Keratinocyte (primary cell): ENCODE results near the gene JAZF1.

Source experiments
- CTCF ChIP-seq, 3 experiments: IDR thresholded peaks in 1 of 3; conservative IDR thresholded peaks in 1 of 3; optimal IDR thresholded peaks in 1 of 3; 2 replicates in 2 of 3; 3 replicates in 1 of 3; pipeline versions ENCODE3 to v1.5.1; 2011; ENCODE audit warnings: low read length in 3 of 3, mild to moderate bottlenecking in 3 of 3, moderate library complexity in 2 of 3, control low read depth in 1 of 3, inconsistent platforms in 1 of 3; ENCODE audit not compliant: insufficient read depth in 2 of 3; ENCODE audit errors: extremely low read depth in 1 of 3
- EZH2 ChIP-seq: IDR thresholded peaks from one replicate; pipeline ENCODE4 v1.6.1; 2012; ENCODE audit warnings: inconsistent platforms, mild to moderate bottlenecking, low read length, moderate library complexity

- TF ChIP-seq CTCF (optimal IDR thresholded peaks at IDR 0.05 in 1 of 3, IDR thresholded peaks at IDR 0.05 in 1 of 3, conservative IDR thresholded peaks at IDR 0.05 in 1 of 3; ENCODE audit: extremely low read depth in 1 of 3, insufficient read depth in 2 of 3, low read length in 3 of 3) (no peak), EZH2 (no peak)
Measured at GRCh38 chr7:28088901-28089714, 91.5 kb downstream of the JAZF1 start.
